Measurements from ENCODE around the gene OR6C76. TPM values are rescaled to one million over a fixed set of nuclear protein-coding genes. Genes with fewer than 3 reads are reported as not detected.
"Not testable (repeated sequence)": the region's sequence is repeated elsewhere in the genome, so short reads cannot be mapped to it uniquely, and the experiment has no call there.

The OR6C76 gene
- total RNA-seq (not detected), total RNA-seq (0 reads per million in 2 donors)

DNA sequence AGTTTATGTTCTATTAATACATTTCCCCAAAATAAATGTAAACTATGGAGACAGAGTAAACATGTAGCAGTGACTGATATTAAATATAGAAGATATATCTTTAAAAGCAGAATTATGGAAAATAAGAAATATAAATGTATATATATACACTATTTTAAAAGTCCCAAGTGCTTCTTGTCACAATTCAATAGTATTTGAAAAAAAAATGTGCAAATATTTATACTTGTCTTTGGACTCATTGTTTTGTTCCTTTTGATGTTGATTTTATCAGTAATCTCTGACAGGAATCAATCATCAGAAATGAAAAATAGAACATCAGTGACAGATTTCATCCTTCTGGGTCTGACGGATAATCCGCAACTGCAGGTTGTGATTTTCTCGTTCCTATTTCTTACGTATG is at the start of gene OR6C76:
Gene OR6C76, plus strand, starts transcription at position 301 of the 400 bp plus-strand sequence. Its CDS starts 0 bp downstream, at position 301.
- Mint-ChIP-seq H3K27me3 (peaks cover 32% of the 10 kb centered on the region), H3K27ac (no peak within 1 kb of the TSS), H3K4me1 (no peaks in the 10 kb centered on the region), H3K36me3 (ENCODE audit: low read depth) (no peaks in the 10 kb centered on the region), H3K4me3 (no peak within 1 kb of the TSS)
- DNase-seq (no peak), ATAC-seq (no peak)
- no peaks in the 10 kb centered on the region for H3K9me3 ChIP-seq (ENCODE audit: control insufficient read depth, low read length, poor library complexity, severe bottlenecking)

DNA sequence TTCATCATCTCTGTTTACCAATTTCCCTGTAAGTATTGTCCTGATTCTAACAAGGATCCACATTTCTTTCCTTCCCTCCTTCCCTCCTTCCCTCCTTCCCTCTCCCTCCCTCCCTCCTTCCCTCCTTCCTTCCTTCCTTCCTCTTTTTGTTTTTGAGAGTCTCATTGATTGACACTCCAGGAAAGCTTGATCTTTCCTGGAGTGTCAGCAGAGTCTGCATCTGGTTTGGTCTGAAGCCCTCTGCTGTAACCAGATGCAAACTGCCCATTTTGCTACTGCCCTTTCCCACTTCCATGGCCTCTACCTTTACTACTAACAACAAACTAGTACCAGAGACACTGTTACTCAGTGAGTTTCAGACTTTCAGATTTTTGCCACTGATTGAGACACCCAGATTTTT is 40.2 kb upstream of the OR6C76 start:
- H3K27ac Mint-ChIP-seq = no peak overlapping the region
- ATAC-seq (no peak), DNase-seq (no peak)
- peaks cover 18% of the 10 kb centered on the region for H3K27me3 Mint-ChIP-seq
- no peak overlapping the region for H3K4me3 Mint-ChIP-seq
- no peaks in the 10 kb centered on the region for H3K36me3 Mint-ChIP-seq (ENCODE audit: low read depth)
- H3K9me3 ChIP-seq (ENCODE audit: control insufficient read depth, low read length, poor library complexity, severe bottlenecking) = no peaks in the 10 kb centered on the region
- no peaks in the 10 kb centered on the region for H3K4me1 Mint-ChIP-seq

DNA sequence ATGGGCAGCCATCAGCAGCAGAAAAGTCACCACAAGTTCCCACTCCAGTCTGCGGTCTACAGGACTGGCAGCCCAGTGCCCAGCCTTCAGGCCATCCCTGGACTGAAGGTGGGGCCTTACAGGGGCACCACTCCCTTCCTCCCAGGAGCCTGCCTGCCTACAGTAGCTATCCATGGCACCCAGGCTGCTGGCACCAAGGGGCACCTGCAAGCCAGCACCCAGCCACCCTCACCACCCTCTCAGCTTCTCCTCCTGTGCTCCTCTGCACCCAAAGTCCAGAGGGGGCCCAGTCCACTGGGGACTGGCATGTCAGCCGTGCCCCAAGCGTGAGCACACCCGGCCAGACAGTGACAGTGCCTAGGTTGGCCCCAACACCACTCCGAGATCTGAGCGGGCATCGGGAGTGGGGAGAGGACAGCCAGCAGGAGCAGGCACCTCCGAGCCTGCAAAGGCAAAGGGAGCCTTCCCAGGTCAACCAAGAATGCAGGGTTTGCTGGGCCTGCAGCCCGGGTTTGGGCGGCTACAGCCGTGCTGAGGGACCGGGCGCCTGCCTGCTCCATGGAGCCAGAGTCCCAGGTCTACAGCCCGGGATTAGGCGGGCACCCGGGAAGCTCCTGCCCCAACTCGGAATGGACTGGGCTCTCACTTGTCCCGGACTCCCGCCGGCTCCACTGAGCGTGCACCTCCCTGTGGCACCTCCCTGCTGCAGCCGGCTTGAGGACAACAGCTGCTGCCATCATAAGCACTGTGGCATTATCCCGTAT is 33.8 kb upstream of the OR6C76 start:
- peaks cover 23% of the 10 kb centered on the region for H3K27me3 Mint-ChIP-seq

DNA sequence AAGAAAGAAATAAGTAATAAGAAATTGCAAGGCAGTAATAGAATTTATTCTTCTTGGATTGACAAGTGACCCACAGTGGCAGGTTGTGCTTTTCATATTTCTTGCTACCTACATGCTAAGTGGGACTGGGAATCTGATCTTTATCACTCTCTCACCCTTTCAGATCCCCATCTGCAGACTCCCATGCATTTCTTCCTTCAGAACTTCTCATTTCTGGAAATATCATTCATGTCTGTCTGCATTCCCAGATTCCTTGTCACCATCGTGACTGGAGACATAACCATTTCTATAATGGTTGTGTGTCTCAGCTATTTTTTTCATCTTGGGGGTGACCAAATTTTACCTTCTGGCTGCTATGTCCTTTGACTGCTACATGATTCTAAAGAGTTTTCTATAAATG is 29.7 kb upstream of the OR6C76 start:
- H3K9me3 ChIP-seq (ENCODE audit: control insufficient read depth, low read length, poor library complexity, severe bottlenecking) = no peaks in the 10 kb centered on the region
- peaks cover 44% of the 10 kb centered on the region for H3K27me3 Mint-ChIP-seq
- H3K4me1 Mint-ChIP-seq = no peaks in the 10 kb centered on the region
- H3K4me3 Mint-ChIP-seq = no peak overlapping the region
- peaks cover 3% of the 10 kb centered on the region for H3K36me3 Mint-ChIP-seq (ENCODE audit: low read depth)
- ATAC-seq (no peak), DNase-seq (no peak)
- H3K27ac Mint-ChIP-seq = no peak overlapping the region

More for the DNA sequence above, 33.8 kb upstream of the OR6C76 start:
- ATAC-seq = no peak
- Mint-ChIP-seq H3K4me1 (no peaks in the 10 kb centered on the region), H3K4me3 (no peak overlapping the region), H3K27ac (no peak overlapping the region), H3K36me3 (ENCODE audit: low read depth) (no peaks in the 10 kb centered on the region)
- DNase-seq = no peak
- H3K9me3 ChIP-seq (ENCODE audit: control insufficient read depth, low read length, poor library complexity, severe bottlenecking) = no peaks in the 10 kb centered on the region

DNA sequence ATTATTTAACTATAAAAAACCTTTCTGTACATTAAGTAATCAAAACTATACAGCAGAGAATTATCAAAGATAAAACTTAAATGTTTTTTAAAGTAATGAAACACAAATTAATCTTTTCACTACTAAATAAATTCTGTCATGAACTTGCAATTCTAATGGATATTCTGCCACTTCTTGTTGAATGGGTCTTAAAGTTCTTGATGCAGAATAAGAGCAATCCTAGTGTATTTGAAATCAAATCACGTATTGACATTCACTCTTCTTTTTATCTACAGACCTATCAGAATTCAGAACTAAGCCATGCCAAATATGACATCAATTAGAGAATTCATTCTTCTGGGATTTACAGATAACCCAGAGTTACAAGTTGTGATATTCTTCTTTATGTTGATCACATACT is 25.8 kb upstream of the OR6C76 start, which contains the start of gene OR6C65:
Gene OR6C65, plus strand, starts transcription at position 301 of the 400 bp plus-strand sequence. Its CDS starts 0 bp downstream, at position 301.
- H3K9me3 ChIP-seq (ENCODE audit: control insufficient read depth, low read length, poor library complexity, severe bottlenecking) = no peaks in the 10 kb centered on the region
- H3K4me3 Mint-ChIP-seq = no peak within 1 kb of the TSS
- H3K36me3 Mint-ChIP-seq (ENCODE audit: low read depth) = peaks cover 3% of the 10 kb centered on the region
- ATAC-seq (no peak), DNase-seq (no peak)
- H3K27me3 Mint-ChIP-seq = peaks cover 29% of the 10 kb centered on the region
- H3K4me1 Mint-ChIP-seq = no peaks in the 10 kb centered on the region
- no peak within 1 kb of the TSS for H3K27ac Mint-ChIP-seq

DNA sequence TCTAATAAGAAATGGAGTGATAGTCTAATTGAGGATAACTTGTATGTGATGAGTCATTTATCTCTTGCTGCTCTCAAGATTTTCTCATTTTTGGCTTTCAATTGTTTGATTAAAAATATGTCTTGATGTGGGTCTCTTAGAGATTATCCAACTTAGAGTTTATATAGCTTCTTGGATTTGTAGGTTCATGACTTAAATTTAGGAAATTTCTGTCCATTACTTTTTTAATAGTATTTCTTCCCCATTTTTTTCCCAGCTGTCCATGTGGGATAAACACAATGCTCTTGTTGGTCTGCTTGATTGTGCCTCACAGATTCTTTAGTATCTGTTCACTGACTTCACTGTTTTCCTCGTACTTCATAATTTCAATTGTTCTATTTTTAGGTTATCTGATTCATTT is 18.2 kb upstream of the OR6C76 start:
- no peak for ATAC-seq

DNA sequence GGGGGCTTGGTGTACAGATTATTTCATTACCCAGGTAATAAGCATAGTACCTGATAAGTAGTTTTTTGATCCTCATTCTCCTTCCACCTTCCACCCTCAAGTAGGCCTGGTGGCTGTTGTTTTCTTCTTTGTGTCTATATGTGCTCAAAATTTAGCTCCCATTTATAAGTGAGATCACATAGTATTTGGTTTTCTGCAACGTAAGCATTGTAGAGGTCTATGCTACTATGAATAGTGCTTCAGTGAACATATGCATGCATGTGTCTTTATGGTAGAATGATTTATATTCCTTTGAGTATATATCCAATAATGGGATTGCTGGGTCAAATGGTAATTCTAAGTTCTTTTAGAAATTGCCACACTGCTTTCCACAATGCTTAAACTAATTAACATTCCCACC is 16.9 kb upstream of the OR6C76 start:
- not testable (repeated sequence) for H3K4me3 Mint-ChIP-seq; H3K4me1 Mint-ChIP-seq; H3K36me3 Mint-ChIP-seq (ENCODE audit: low read depth); H3K27ac Mint-ChIP-seq; DNase-seq; ATAC-seq; H3K9me3 ChIP-seq (ENCODE audit: control insufficient read depth, low read length, poor library complexity, severe bottlenecking)
- H3K27me3 Mint-ChIP-seq = peaks cover 13% of the 10 kb centered on the region

More for the DNA sequence above, 18.2 kb upstream of the OR6C76 start:
- DNase-seq = no peak
- no peaks in the 10 kb centered on the region for H3K9me3 ChIP-seq (ENCODE audit: control insufficient read depth, low read length, poor library complexity, severe bottlenecking)
- peaks cover 4% of the 10 kb centered on the region for H3K27me3 Mint-ChIP-seq
- H3K4me3 Mint-ChIP-seq = no peak overlapping the region
- H3K36me3 Mint-ChIP-seq (ENCODE audit: low read depth) = no peaks in the 10 kb centered on the region
- no peaks in the 10 kb centered on the region for H3K4me1 Mint-ChIP-seq
- H3K27ac Mint-ChIP-seq = no peak overlapping the region

DNA sequence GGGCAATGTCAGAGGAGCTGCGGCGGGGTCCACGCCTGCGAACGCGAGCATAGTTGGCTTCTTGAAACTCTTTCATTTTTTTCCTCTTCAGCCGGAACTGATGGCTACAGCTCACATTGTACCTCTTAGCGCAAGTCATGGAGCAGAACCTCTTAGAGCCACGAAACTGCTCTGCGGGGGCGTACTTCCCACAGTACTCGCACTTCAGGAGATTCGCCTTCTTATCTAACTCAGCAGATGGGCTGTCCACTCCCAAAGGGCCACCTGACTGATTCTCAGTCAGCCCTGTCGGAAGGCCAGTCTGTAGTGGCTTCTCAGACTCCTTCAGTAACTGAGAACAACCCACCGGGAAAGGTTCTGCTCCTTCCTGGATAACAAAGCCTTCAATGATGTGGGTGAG is 13.9 kb upstream of the OR6C76 start:
- not testable (repeated sequence) for H3K4me3 Mint-ChIP-seq; H3K36me3 Mint-ChIP-seq (ENCODE audit: low read depth); H3K9me3 ChIP-seq (ENCODE audit: control insufficient read depth, low read length, poor library complexity, severe bottlenecking); DNase-seq; H3K4me1 Mint-ChIP-seq; H3K27ac Mint-ChIP-seq; ATAC-seq
- peaks cover 37% of the 10 kb centered on the region for H3K27me3 Mint-ChIP-seq

DNA sequence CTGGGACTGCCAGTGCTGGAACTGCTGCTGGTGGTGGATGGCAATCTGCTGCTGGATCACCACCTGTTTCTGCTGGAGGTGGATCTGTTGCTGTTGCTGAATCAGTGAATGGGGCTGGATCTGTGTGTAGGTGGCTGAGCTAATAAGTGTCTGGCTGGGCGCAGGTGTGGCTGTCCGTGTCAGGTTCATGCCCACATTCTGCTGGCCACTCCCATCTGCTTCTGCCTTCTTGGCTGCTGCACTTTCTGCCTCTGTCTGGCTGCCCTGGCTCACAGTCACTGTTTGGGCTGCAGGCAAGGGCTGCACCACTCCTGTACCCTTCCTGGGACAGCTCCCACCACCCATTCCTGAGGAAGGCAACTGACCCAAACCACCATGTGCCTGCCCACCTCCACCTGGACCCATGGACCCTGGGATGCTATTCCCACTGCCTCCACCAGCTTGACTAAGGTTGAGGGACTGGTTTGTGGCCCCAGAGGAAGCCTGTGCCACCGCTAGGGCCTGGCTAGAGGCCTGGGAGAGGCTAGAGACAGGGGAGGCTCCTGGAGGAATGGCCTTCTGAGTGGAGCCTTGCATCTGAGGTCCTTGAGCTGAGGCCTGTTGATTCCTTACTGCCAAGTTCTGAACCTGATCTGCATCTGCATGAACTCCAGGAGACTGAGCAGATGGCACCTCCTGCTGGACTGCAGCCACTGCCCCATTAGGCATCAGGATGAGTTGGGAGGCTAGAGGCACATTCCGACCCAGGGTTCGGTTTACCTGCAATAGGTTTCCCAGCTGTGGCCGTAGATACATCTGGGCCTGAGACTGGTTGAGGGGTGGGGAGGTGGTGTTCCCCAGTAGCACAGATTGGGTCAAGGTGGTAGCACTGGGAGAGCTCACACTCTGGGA is 12.3 kb upstream of the OR6C76 start:
- H3K27ac Mint-ChIP-seq; H3K9me3 ChIP-seq (ENCODE audit: control insufficient read depth, low read length, poor library complexity, severe bottlenecking); H3K4me3 Mint-ChIP-seq; DNase-seq; H3K36me3 Mint-ChIP-seq (ENCODE audit: low read depth); ATAC-seq; H3K4me1 Mint-ChIP-seq: not testable (repeated sequence)
- peaks cover 53% of the 10 kb centered on the region for H3K27me3 Mint-ChIP-seq

DNA sequence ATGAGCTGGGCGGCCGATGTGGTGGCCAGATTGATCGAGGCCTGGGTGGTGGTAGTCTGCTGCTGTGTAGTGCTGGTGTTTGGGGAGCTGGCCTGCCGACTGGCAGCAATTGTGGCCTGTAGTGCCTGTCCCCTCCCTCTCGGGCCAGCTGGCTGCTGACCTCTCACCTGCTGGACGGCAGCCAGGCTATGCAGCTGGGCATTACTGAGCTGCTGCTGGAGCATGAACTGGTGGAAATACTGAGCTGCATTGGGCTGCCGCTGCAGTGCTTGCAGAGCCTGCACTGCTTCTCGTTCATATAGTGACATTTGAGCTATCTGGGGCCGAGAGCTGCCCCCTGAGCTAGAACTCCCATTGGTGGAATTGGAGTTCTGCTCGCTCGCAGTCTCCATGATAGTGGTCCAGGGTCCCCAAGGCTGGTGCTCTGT is 11.6 kb upstream of the OR6C76 start:
- not testable (repeated sequence) for ATAC-seq; DNase-seq; H3K9me3 ChIP-seq (ENCODE audit: control insufficient read depth, low read length, poor library complexity, severe bottlenecking); H3K27ac Mint-ChIP-seq; H3K36me3 Mint-ChIP-seq (ENCODE audit: low read depth); H3K4me1 Mint-ChIP-seq
- peaks cover 59% of the 10 kb centered on the region for H3K27me3 Mint-ChIP-seq
- peak overlapping the region; percentile 31 for H3K4me3 Mint-ChIP-seq

DNA sequence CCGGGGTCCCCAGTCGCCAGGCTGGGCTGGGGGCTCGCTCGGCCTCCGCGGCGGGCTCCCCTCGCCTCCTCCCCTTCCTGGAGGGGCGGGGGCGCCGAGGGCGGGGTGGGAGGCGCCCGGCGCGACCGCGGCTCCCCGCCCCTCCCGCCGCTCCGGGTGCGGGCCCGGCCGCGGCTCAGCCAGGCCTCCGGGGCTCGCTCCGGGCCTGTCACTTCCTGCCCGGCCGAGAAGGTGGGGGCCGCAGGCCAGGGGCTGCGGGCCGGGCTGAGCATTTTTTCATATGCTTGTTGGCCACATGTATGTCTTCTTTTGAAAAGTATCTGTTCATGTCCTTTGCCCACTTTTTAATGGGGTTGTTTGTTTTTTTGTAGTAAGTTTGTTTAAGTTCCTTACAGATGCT is 11.2 kb upstream of the OR6C76 start:
- not testable (repeated sequence) for H3K36me3 Mint-ChIP-seq (ENCODE audit: low read depth); H3K4me3 Mint-ChIP-seq; H3K4me1 Mint-ChIP-seq; H3K9me3 ChIP-seq (ENCODE audit: control insufficient read depth, low read length, poor library complexity, severe bottlenecking); DNase-seq; H3K27ac Mint-ChIP-seq
- ATAC-seq = peak; percentile 77
- peaks cover 64% of the 10 kb centered on the region for H3K27me3 Mint-ChIP-seq

DNA sequence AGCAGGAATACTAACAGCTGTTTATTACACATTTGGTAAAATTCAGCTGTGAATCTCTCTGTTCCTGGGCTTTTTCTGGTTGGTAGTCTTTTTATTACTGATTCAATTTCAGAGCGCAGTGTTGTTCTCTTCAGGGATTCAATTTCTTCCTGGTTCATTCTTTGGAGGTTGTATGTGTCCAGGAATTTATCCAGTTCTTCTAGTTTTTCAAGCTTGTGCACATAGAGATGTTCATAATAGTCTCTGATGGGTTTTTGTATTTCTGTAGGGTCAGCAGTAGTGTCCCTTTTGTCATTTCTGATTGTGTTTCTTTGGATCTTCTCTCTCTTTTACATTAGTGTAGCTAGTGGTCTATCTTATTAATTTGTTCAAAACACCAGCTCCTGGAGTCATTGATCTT is 9.1 kb upstream of the OR6C76 start:
- peaks cover 7% of the 10 kb centered on the region for H3K4me1 Mint-ChIP-seq
- peaks cover 6% of the 10 kb centered on the region for H3K36me3 Mint-ChIP-seq (ENCODE audit: low read depth)
- H3K27me3 Mint-ChIP-seq = peaks cover 66% of the 10 kb centered on the region
- no peak for ATAC-seq
- DNase-seq = no peak
- no peak overlapping the region for H3K4me3 Mint-ChIP-seq
- H3K9me3 ChIP-seq (ENCODE audit: control insufficient read depth, low read length, poor library complexity, severe bottlenecking) = no peaks in the 10 kb centered on the region
- no peak overlapping the region for H3K27ac Mint-ChIP-seq

DNA sequence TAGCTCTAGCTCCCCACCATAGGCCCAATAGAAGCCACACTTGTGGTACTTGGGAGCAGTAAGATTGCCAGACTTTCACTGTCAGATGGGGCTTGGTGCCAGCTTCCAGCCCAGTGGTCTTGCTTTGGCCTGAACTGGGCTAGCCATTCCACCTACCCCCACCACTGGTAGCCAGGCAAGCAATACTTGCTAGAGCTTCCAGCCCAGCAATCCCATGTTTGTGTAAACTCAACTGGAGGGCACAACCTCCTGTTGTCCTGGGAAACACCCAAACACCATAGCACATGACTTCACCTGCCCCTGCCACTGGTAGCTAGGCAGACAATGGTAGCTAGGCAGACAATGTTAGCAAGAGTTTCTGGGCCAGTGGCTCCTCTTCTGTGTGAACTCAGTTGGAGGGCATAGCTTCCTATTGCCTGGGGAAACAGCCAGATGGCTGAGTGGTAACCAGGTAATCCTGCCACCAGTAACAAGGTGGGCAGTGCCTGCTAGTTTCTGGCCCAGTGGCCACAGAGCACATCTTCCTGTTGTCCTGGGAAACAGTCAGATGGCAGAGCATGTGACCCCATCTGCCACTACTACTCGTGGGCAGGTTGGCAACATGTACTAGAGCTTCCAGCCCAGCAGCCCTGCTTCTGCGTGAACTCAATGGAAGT is 5.6 kb upstream of the OR6C76 start:
- no peak overlapping the region for H3K27ac Mint-ChIP-seq
- peaks cover 52% of the 10 kb centered on the region for H3K27me3 Mint-ChIP-seq
- no peak overlapping the region for H3K4me3 Mint-ChIP-seq
- H3K36me3 Mint-ChIP-seq (ENCODE audit: low read depth) = peaks cover 6% of the 10 kb centered on the region
- no peaks in the 10 kb centered on the region for H3K9me3 ChIP-seq (ENCODE audit: control insufficient read depth, low read length, poor library complexity, severe bottlenecking)
- H3K4me1 Mint-ChIP-seq = peaks cover 2% of the 10 kb centered on the region
- no peak for DNase-seq
- ATAC-seq = no peak
